GM10266 (cell line): Measurements from ENCODE around the gene ATP6V1C2.

Experiments
- DNase-seq: peaks from one replicate; pipeline ENCODE4 v3.0.0; 2012; ENCODE audit errors: extremely low spot score
- TF ChIP-seq, protein P1 (sequence below): IDR thresholded peaks from 2 replicates; pipeline ENCODE4 v1.5.1; 2012; ENCODE audit warnings: mild to moderate bottlenecking, low read depth; ENCODE audit not compliant: control insufficient read depth, insufficient read depth; ENCODE audit errors: missing control alignments

Gene ATP6V1C2

GRCh38 chr2:10760794-10761504 is 39.5 kb downstream of the ATP6V1C2 start:
- TF ChIP-seq, protein P1, sequence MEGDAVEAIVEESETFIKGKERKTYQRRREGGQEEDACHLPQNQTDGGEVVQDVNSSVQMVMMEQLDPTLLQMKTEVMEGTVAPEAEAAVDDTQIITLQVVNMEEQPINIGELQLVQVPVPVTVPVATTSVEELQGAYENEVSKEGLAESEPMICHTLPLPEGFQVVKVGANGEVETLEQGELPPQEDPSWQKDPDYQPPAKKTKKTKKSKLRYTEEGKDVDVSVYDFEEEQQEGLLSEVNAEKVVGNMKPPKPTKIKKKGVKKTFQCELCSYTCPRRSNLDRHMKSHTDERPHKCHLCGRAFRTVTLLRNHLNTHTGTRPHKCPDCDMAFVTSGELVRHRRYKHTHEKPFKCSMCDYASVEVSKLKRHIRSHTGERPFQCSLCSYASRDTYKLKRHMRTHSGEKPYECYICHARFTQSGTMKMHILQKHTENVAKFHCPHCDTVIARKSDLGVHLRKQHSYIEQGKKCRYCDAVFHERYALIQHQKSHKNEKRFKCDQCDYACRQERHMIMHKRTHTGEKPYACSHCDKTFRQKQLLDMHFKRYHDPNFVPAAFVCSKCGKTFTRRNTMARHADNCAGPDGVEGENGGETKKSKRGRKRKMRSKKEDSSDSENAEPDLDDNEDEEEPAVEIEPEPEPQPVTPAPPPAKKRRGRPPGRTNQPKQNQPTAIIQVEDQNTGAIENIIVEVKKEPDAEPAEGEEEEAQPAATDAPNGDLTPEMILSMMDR, result no peak

DNA sequence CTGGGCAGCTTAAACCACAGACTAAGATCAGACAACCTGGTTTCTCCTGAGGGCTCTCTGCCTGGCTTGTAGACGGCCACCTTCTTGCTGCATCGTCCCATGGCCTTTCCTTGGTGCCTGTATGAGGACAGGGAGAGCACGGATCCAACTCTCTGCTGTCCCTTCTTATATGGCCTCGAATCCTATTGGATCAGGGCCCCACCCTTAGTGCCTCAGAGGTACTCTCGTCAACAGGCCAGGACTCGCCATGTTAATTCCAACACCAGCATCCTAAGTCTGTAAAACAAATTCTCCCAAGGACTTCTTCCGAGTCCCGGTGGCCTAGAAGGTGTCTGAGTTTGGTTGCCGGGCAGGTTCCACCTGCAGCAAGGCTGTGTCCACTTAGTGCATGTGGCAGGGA is 40.2 kb downstream of the ATP6V1C2 start:
- DNase-seq, result no peak
- TF ChIP-seq, protein P1, result no peak

More at GRCh38 chr2:10760794-10761504, 39.5 kb downstream of the ATP6V1C2 start:
- DNase-seq, result no peak

- DNase-seq, result no peak
- TF ChIP-seq, protein P1, result no peak
Observed at GRCh38 chr2:10762651-10763460, 41.4 kb downstream of the ATP6V1C2 start.

DNA sequence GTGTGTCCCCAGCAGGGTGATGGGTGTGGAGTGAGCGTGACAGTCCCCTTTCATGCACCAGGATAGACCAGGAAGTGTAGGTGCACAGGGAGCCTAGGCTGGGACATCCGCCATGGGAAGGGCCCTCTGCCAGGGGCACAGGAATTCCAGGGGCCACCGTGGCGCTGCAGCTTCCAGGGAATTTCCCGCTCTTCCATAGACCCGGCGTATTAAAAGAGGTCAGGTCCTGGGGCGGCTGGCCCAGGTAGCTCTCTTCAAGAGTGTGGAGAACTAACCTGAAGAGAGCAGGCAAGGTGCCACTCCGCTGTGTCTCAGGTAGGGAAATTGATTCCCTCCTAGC is 42.0 kb downstream of the ATP6V1C2 start:
- DNase-seq, result no peak
- TF ChIP-seq, protein P1, result no peak

DNA sequence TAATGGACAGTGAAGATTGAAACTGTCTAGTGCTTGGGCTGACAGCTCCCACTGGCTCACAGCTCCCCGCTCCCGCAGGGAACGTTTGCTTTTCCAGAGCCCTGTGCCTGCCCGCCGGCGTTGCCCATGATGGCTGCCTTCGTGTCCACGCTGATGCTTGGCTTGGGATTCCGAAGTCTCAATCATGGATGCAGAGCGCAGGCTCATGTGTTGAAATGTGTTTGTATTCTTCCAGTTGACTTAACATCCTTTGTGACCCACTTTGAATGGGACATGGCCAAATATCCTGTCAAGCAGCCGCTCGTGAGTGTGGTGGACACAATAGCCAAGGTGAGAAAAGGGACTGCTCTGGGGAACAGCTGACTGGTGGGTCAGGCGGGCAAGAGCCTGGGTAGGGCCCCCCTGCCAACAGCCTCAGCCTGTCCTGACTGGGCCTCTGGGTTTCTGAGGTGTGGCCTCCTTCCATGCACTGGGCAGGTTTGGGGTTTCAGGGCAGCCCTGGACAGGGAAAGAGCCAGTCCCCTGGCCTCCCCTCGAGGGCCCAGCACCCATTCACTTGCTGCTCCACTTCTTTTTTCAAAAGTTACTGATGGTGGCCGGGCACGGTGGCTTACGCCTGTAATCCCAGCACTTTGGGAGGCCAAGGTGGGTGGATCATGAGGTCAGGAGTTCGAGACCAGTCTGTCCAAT is 42.8 kb downstream of the ATP6V1C2 start:
- TF ChIP-seq, protein P1, result no peak
- DNase-seq, result no peak

- TF ChIP-seq, protein P1, result no peak
Observed at GRCh38 chr2:10764896-10765295, 43.5 kb downstream of the ATP6V1C2 start.

More at GRCh38 chr2:10764896-10765295, 43.5 kb downstream of the ATP6V1C2 start:
- no peak for DNase-seq
